ENCODE data around the gene ENTHD1.

ENTHD1 gene

DNA sequence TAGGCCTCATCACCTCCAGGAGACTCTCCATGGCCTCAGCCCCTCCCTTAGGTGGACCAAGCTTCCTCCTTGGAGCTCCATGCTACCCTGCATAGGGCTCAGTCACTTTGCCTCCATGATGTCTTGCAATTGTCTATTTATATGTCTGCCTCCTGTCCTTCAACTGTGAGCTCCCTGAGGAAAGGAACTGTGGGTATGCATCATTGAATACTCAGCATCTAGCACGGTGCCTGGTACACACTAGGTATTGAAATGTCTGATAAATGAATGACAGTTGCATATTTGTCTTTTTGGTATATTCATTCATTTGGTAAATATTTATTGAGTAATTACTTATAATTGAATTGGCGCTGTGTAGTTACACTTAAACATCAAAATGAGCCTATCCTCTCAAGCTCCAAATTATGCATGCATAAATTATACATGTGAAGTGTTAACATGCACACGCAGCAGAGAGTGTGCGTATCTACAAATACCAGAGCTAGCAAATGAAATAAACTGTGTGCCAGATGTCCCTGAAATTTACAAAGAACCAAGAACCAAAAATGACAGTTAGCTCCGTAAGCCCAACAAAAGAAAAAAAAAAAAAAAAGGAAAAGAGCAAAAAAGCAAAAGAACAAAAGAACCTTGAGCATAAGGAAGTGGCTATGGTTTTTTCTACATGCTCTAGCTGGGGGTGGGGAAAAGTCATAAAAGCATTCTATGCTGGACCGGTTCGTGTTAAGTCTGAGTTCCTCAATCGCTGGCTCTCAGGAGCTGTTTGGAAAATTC lies 32.5 kb upstream of the ENTHD1 start:
- no peak for DNase-seq (ENCODE audit: low read depth)
- H3K4me3 ChIP-seq (ENCODE audit: low read depth, low read length): no peak overlapping the region

DNA sequence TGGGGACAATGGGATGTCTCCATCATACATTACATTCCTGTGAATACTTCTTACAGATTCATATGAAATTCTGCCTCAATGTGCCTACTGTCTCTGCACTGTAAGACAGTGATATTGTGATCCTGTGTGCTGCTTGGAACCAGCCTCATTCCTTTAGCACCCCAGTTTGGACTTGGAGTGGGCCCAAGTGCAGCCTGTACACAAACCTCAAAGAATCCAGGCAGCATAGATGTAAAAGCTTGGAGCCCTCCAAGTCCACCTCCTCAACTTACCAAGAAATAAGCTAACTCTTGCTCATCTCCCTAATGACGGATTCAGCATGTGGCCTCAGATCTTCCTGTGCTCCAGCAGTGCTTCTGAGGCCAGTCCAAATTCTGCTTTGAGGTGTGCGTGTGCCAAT lies 31.7 kb upstream of the ENTHD1 start:
- no peak overlapping the region for H3K4me3 ChIP-seq (ENCODE audit: low read depth, low read length)
- DNase-seq (ENCODE audit: low read depth): no peak

DNA sequence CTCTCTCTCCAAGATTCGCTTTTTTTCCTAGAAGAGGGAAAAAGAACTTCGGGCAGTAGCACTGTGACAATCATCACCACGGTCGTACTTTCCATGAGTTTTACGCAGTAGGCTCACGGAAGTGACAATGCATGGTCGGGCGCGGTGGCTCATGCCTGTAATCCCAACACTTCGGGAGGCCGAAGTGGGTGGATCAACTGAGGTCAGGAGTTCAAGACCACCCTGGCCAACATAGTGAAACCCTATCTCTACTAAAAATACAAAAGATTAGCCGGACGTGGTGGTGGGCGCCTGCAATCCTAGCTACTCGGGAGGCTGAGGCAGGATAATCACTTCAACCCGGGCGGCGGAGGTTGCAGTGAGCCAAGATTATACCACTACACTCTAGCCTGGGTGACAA lies 30.7 kb upstream of the ENTHD1 start:
- H3K4me3 ChIP-seq (ENCODE audit: low read depth, low read length): no peak overlapping the region
- no peak for DNase-seq (ENCODE audit: low read depth)

DNA sequence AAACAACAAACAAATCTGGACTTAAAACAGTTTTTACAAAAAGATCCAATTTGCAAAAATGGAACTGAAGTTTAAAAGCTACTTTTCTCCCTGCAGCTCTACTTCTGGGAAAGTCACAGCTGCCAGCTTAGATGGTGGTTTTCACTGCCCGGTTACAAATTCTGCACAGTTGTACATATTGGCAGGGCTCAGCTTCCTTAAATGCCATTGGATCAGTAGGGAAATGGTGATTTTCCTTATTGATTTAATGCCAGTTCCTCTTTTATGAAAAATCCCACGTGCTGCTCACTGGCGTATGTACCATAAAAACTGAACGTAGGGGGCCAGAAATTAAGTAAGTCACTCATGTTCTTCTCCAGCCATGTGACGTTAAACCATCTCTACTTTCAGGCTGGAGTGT lies 30.1 kb upstream of the ENTHD1 start:
- no peak for DNase-seq (ENCODE audit: low read depth)
- no peak overlapping the region for H3K4me3 ChIP-seq (ENCODE audit: low read depth, low read length)

DNA sequence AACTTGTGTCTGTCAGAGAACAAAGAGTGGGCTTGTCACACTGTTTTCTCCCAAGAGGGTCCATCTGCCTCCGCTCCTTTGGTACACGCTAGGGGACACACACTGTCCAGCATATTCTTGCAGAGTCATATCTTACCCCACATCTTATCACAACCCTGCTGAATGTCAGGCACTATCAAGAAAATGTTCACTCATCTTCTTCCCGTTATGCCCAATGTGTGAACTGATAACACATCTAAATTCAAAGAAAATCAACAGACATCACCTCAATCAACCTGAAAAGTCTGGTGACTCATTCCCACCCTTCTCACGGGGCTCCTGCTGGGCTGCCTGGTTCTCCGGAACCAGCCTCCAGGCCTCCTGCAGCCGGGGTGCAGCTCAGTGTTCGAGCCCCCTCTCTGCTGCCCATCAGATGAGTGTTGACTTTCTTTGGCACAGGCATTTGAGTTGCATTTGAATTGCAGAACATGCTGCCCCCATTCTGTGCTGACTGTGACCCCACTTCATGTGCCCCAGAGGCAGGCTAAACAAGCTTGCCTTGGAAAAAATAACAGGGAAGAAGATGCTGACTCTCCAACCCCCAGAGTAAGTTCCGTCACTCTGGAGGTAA lies 26.7 kb upstream of the ENTHD1 start:
- DNase-seq (ENCODE audit: low read depth): no peak
- H3K4me3 ChIP-seq (ENCODE audit: low read depth, low read length): no peak overlapping the region

DNA sequence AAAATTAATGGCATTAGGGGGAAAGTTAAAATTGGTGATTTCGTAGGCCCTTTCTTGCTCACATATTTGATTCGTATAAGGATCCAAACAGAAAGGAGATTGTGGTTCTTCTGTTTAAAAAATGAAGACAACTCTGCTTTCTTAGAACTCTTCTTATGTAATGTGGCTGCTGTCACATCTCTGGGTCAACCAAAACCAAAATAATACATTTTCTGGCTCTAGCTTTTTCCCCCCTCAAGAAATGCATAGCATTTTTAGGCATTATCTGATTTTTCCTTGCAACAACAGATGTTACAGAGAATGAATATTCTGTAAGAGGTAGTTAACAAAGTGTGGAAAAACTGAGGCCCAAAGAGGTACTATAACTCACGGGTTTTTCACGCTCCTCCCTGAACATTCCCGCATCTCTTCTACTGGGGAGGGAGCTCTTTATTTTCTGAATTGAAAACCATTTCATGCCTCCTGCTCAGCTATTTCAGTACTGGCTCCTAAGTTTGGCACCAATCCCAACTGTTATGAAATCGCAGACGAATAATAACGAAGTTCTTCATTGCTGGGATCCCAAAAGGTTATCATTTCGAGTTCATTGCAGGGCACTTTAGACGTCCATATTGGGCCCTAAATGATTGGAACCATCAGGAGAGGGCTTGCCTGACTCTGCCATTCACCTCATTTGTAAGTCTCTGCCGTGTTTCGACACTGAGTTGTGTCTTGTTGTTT lies 24.4 kb upstream of the ENTHD1 start:
- DNase-seq (ENCODE audit: low read depth): no peak
- H3K4me3 ChIP-seq (ENCODE audit: low read depth, low read length): no peak overlapping the region

DNA sequence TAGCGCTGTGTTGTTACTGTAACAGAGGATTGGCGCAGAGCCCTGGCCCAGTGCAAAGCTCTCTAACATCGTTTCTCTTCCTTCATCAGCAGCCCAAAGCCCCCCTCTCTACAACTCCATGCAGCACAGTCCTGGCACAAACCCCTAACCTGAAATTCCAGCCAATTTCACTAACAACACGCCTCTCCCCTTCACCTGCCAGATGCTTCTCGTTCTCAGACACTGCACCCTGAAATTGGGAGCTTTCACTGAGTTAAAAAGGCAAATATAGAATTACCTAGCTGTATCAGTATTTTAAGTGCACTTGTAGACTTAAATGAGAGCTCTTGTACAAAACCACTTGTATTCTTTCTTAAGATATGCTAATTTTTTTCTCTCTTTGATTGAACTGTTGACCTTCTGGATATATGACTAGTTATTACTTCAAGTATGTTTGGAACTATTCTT lies 23.7 kb upstream of the ENTHD1 start:
- no peak for DNase-seq (ENCODE audit: low read depth)
- H3K4me3 ChIP-seq (ENCODE audit: low read depth, low read length): no peak overlapping the region

DNA sequence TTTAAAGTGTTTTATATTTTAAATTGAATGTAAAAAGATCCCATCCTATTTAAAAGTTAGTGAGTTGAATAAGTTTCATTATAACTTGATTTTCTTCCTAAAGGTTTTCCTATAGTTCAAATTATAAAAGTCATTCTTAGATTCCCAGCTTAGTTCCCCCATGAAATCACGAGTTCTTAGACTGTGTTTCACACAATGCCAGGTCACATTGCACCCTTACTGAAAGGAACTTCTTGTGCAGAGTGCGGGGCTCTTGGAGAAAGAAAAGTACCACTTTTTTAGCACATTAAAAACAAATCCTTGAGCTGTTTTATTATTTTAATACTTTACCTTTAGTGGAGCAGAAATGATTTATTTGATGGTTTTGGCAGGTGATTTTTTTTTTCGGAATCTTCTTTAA lies 22.9 kb upstream of the ENTHD1 start:
- no peak for DNase-seq (ENCODE audit: low read depth)
- H3K4me3 ChIP-seq (ENCODE audit: low read depth, low read length): no peak overlapping the region

DNA sequence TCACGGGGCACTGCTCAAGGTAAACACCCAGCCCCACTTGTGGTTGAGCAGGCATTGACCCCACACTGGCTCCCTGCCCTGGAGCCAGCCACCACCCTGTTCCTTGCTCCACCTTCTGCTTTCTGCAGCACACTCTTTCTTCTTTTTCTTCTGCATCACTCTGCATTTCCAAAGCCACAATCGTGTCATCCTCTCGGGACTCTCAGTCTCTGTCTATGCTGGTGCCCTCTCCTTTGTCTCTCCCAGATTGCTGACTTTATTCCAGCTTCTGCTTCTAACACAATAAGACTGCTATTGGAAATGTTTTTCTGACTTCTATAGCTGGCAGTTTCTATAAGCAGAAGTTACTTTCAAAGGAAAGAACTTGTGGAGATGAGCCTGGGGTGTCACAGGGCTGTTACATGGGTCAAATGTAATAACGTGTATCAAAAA lies 21.8 kb upstream of the ENTHD1 start:
- no peak for DNase-seq (ENCODE audit: low read depth)
- no peak overlapping the region for H3K4me3 ChIP-seq (ENCODE audit: low read depth, low read length)

DNA sequence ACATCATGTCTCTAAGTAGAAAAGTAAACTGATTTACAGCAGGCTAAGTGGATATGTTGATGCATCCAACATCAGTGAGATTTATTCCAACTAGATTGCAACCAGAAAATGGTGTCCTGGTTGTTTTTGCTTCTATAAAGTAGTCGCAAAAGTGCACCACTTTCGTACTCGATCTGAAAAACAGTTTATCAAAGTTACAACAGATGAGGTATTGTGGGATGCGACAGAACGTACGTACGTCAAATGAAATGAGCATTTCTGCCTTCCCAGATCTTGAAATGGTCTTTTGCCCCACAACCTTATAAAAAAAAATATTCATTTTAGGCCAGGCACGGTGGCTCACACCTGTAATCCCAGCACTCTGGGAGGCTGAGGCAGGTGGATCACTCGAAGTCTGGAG lies 21.0 kb upstream of the ENTHD1 start:
- no peak for DNase-seq (ENCODE audit: low read depth)
- no peak overlapping the region for H3K4me3 ChIP-seq (ENCODE audit: low read depth, low read length)

DNA sequence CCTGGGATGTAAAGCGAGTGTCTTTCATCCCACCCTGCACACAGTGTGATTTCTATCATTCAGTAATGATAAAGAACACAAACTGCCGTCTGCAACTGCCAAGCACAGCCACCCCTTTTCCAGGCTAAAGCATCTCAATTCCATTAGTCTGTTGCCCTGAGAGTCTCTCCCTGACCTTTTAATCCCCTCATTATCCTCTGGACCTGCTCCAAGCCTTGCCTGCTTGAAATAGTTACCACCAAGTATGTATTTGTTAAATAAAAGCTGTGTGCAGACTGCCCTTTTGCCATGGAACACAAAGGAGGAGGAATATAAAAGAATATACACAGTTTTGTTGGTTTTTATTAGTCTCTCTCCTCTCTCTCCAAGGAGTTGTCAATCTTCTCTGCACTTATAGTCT lies 20.3 kb upstream of the ENTHD1 start:
- H3K4me3 ChIP-seq (ENCODE audit: low read depth, low read length): no peak overlapping the region
- no peak for DNase-seq (ENCODE audit: low read depth)

DNA sequence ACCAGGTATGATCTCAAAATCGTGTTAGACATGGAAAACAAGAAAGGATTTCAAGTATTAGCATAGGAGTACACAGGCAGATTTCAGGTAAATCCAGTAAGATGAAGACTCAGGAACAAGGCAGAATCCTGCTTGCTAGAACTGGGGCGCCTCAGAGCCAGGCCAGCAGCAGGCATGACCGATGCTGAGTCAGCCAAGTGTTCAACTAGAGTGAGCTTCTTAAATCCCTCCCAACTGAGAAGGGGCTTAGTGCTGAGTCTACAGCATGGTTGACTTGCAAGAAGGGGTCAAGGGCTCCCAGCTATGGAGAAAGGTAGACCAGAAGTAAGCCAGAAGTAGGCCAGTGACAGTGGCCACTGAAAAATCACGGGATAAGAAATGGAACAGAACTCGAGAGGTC lies 19.8 kb upstream of the ENTHD1 start:
- DNase-seq (ENCODE audit: low read depth): no peak

DNA sequence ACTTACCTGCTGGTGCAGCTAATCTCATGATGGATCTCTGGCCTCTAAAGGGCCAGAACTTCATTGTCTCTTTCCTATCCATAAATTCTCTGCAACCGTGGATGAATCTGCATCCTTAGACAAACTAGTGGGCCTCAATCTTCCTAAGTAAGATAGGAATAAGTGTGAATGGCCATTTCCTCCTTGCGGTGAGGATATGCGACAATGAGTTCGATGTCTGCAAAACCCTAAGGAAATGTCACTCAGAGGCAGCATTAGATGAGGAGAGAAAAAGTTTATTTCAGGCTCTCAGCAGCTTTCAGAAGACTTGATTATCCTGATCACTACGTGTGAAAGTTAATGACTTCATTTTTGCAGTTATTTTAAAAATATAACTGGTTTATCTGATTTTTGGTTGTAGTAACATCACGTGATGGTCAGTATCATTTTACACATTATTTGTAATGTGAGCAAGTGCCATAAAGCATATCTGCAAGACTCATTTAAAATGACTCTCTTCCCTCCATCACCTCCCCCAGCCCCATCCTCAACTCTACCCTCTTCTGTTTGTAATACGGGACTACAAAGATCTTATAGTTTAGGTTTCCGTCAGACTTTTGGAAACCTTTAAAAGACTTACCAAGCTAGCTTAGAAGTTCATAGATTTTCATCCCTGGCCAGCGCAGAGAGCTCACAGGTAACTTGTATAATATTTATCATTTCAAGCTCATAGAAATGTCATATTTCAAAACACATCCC lies 17.5 kb upstream of the ENTHD1 start:
- DNase-seq (ENCODE audit: low read depth): no peak
- H3K4me3 ChIP-seq (ENCODE audit: low read depth, low read length): no peak overlapping the region

More for the DNA sequence above, 19.8 kb upstream of the ENTHD1 start:
- H3K4me3 ChIP-seq (ENCODE audit: low read depth, low read length): no peak overlapping the region

DNA sequence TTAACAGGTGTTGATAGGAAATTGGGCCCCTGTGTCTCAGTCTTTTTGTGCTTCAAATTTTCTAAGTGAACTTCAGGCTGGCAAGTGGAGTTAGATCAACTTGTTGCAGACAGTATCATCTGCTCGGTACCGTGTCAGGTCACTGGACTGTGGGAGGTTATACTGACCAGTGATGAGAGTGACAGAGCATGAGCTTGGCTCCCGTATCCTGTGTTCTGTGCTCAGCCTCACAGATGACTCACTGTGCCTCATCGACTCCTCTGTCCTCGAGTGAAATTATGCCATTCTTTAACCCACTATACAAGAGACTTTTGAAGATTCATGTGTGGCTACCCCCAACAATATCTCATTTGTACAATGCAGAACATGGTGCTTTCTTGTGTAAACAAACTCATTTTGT lies 15.2 kb upstream of the ENTHD1 start:
- DNase-seq (ENCODE audit: low read depth): no peak
- H3K4me3 ChIP-seq (ENCODE audit: low read depth, low read length): no peak overlapping the region

DNA sequence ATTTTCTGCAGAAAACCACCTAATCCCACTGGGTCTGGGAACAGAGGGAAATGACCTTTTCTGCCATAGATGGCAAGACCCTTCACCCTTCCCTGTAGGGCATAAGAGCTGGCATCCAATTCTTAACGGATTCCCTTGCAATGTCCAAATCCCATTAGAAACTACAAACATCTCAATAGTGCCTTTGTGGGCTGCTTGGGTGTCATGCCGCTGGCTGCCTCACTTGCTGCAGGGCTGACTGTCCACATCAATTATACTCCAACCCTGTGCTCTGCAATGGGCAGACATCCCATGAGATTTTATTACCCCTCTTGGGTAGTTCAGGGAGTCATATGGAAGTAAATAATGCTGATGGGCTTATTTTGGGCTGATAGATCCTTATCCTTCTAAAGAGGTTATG lies 14.6 kb upstream of the ENTHD1 start:
- no peak for DNase-seq (ENCODE audit: low read depth)
- H3K4me3 ChIP-seq (ENCODE audit: low read depth, low read length): no peak overlapping the region

DNA sequence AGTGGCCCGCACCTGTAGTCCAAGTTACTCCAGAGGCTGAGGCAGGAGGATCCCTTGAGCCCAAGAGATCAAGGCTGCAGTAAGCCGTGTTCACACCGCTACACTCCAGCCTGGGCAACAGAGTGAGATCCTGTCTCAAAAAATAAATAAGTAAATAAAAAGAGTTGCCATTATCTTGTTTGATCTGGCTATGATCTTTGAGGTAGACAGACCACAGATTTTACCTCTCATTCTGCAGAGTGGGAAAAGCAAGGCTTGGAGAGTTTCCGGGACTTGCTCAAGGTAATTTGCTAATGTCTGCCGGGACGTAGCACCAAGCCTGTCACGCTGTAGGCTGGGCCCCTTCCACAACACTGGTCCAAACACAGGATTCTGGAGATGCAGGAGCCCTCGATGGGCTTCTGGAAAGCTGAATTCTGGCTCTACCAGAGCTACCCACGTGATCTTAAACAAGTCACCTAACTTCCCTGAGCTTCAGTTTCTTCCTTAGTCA lies 14.1 kb upstream of the ENTHD1 start:
- no peak for DNase-seq (ENCODE audit: low read depth)
- no peak overlapping the region for H3K4me3 ChIP-seq (ENCODE audit: low read depth, low read length)

DNA sequence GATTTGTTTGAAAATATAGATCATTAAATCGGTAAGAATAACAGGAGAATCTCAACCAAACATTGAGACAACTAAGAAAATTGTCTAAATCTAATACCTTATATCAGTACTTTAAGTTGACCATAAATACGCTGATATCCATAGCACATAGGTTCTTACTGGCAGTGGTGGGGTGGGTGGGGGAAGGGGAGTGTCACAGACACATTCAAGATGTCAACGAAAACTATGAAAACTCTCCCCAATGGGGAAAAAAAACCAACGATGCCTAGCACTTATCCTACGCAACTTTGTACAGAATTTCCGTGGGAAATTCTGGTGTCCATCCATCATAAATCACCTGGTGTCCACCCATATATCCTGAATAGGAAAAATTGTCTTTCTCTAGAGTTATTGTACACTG lies 13.5 kb upstream of the ENTHD1 start:
- DNase-seq (ENCODE audit: low read depth): no peak
- H3K4me3 ChIP-seq (ENCODE audit: low read depth, low read length): no peak overlapping the region

DNA sequence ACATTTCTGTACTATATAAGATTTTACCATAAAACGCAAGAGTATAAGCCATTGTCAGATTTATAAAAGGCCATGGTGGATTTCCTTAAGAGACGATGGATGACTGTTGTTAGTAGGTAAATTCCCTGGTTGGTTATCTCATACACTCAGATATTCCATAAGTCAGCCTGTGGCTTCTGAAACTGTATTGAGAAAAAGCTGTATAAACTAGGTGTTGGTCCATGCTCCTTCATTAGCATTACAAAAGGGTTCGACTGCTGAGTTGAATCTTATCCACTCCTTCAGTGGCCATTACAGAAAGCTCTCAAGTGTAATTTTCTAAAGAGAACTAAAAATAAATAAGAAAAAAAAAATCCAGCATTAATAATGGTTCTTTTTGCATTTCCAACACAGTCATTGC lies 12.6 kb upstream of the ENTHD1 start:
- no peak overlapping the region for H3K4me3 ChIP-seq (ENCODE audit: low read depth, low read length)
- DNase-seq (ENCODE audit: low read depth): no peak

DNA sequence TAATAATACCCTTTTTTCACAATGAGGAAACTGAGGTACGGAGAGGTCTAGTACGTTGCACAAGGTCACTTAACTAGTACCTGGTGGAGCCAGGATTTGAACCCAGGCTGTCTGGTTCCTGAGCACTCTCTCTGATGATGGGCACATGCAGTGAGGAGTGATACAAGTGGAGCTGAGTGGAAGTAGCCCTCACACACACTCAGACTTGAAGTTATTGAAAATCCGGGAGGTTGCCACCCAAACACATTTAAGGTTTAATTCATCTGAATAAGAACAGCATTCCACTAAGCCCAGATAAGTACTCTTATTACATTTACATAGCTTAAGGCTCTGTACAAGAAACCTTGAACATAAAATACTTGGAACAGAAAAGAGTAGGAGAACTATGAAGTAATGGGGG lies 12.1 kb upstream of the ENTHD1 start:
- no peak overlapping the region for H3K4me3 ChIP-seq (ENCODE audit: low read depth, low read length)
- no peak for DNase-seq (ENCODE audit: low read depth)

DNA sequence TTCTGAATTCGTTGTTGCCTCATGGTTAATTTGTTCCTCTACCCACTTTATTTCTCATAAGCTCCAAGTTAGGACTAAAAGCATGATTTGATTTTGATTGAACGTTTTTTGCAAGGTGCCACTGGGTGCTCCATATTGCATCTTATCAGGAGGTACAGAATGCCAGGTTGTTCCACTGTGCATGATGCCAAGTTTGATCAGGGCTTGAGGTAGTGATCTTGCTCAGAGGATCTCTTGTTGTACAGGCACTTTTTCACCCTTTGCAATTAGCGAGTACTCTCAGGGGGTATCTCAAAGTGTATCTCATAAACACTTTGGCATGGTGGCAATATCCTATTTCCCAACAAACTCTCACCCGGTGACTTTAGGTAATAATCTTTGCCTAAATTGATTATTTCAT lies 11.3 kb upstream of the ENTHD1 start:
- no peak for DNase-seq (ENCODE audit: low read depth)
- H3K4me3 ChIP-seq (ENCODE audit: low read depth, low read length): no peak overlapping the region

All from skeletal muscle cell (primary cell).